ENCODE measurements around the gene ZFTA. TPM values are rescaled to one million over a fixed set of nuclear protein-coding genes. Genes with fewer than 3 reads are reported as not detected.
"Not testable (repeated sequence)": the region's sequence is repeated elsewhere in the genome, so short reads cannot be mapped to it uniquely, and the experiment has no call there.

ZFTA gene
- total RNA-seq, 1 donor from 2014 or later: 6.5 TPM

GRCh38 chr11:63775191-63775590, 6.6 kb upstream of the ZFTA start:
- no peak for DNase-seq (ENCODE audit: low spot score)

GRCh38 chr11:63771741-63772318, 3.3 kb upstream of the ZFTA start:
- DNase-seq (ENCODE audit: low spot score): not testable (repeated sequence)

- DNase-seq (ENCODE audit: low spot score): no peak
Measured at GRCh38 chr11:63770763-63771162, 2.2 kb upstream of the ZFTA start.

- DNase-seq (ENCODE audit: low spot score): no peak
Measured at GRCh38 chr11:63769714-63770455, 1.3 kb upstream of the ZFTA start.

GRCh38 chr11:63769042-63769713, 603 bp upstream of the ZFTA start:
- DNase-seq (ENCODE audit: low spot score): no peak

- no peak for DNase-seq (ENCODE audit: low spot score)
Measured at GRCh38 chr11:63767565-63768236, 874 bp downstream of the ZFTA start.

- DNase-seq (ENCODE audit: low spot score): no peak
Measured at GRCh38 chr11:63767267-63767564, 1.4 kb downstream of the ZFTA start.

GRCh38 chr11:63766531-63767235, 1.9 kb downstream of the ZFTA start:
- no peak for DNase-seq (ENCODE audit: low spot score)

- no peak for DNase-seq (ENCODE audit: low spot score)
Measured at GRCh38 chr11:63765688-63766241, 2.8 kb downstream of the ZFTA start.

GRCh38 chr11:63764679-63765647, 3.6 kb downstream of the ZFTA start:
- DNase-seq (ENCODE audit: low spot score): no peak

- no peak for DNase-seq (ENCODE audit: low spot score)
Measured at GRCh38 chr11:63764340-63764678, 4.3 kb downstream of the ZFTA start.

- DNase-seq (ENCODE audit: low spot score): no peak
Measured at GRCh38 chr11:63763496-63764339, 4.9 kb downstream of the ZFTA start.

GRCh38 chr11:63762654-63763495, 5.7 kb downstream of the ZFTA start:
- DNase-seq (ENCODE audit: low spot score): no peak

GRCh38 chr11:63761931-63762653, 6.5 kb downstream of the ZFTA start:
- DNase-seq (ENCODE audit: low spot score): no peak

- no peak for DNase-seq (ENCODE audit: low spot score)
Measured at GRCh38 chr11:63761188-63761587, 7.4 kb downstream of the ZFTA start.

GRCh38 chr11:63760487-63761079, 8.0 kb downstream of the ZFTA start:
- DNase-seq (ENCODE audit: low spot score): no peak

GRCh38 chr11:63756919-63757761, 11.4 kb downstream of the ZFTA start:
- no peak for DNase-seq (ENCODE audit: low spot score)
